Measurements from ENCODE around the gene CX3CR1. TPM values are rescaled to one million over a fixed set of nuclear protein-coding genes. Genes with fewer than 3 reads are reported as not detected.

CX3CR1 gene
- total RNA-seq, 4 donors from 2014 or later, result 0.25 to 0.49 (median 0.35) TPM

DNA sequence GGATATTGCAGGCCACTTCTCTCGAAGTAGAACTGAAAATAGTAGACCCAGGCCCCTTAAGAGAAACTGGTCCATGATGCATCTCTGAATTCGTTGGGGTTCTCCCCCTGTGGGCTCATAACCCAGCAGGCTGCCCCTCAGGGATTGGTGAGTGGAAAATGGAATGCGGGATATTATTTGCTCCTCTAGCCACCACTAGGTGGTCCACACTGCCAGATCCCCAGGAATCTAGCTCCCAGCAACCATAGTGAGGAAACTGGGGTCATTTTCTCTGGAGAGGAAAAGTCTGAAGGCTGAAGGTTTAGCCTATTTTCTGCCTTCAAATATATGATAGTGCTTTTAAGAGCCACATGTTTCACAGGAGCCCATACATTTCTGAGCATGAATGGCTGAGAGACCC is 6.7 kb downstream of the CX3CR1 start:
- intact Hi-C loops (cut with DNase I; ENCODE audit: low total_unique reads) (no loop called here), in situ Hi-C loops (cut with MboI; ENCODE audit: low sequenced_read_pairs in 4 of 4) (loop anchor here in 1 of 4 donors (10.0 kb wide), 1 partner anchor 148 kb away; no protein-coding TSS in a partner anchor)
- Histone ChIP-seq H3K4me1 (peaks cover 6 to 14% of the 10 kb centered on the region in 2 donors), H3K27ac (no peak overlapping the region), H3K36me3 (no peaks in the 10 kb centered on the region), H3K27me3 (no peaks in the 10 kb centered on the region), H3K9me3 (no peaks in the 10 kb centered on the region), H3K4me3 (no peak overlapping the region)
- DNase-seq (no peak), ATAC-seq (no peak)
- TF ChIP-seq POLR2A (IDR thresholded peaks at IDR 0.05), result no peak
- TF ChIP-seq, protein P1, sequence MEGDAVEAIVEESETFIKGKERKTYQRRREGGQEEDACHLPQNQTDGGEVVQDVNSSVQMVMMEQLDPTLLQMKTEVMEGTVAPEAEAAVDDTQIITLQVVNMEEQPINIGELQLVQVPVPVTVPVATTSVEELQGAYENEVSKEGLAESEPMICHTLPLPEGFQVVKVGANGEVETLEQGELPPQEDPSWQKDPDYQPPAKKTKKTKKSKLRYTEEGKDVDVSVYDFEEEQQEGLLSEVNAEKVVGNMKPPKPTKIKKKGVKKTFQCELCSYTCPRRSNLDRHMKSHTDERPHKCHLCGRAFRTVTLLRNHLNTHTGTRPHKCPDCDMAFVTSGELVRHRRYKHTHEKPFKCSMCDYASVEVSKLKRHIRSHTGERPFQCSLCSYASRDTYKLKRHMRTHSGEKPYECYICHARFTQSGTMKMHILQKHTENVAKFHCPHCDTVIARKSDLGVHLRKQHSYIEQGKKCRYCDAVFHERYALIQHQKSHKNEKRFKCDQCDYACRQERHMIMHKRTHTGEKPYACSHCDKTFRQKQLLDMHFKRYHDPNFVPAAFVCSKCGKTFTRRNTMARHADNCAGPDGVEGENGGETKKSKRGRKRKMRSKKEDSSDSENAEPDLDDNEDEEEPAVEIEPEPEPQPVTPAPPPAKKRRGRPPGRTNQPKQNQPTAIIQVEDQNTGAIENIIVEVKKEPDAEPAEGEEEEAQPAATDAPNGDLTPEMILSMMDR (IDR thresholded peaks at IDR 0.05 in 4 of 5, conservative IDR thresholded peaks at IDR 0.05 in 1 of 5), result no peak

GRCh38 chr3:39272191-39272590 is 7.6 kb downstream of the CX3CR1 start:
- H3K9me3 ChIP-seq, result no peaks in the 10 kb centered on the region
- ATAC-seq (peak in 1 of 2 donors; percentile 9), DNase-seq (no peak)
- intact Hi-C loops (cut with DNase I; ENCODE audit: low total_unique reads), result no loop called here
- in situ Hi-C loops (cut with MboI; ENCODE audit: low sequenced_read_pairs in 4 of 4), result loop anchor here in 1 of 4 donors (10.0 kb wide), 1 partner anchor 147 kb away; no protein-coding TSS in a partner anchor
- TF ChIP-seq, protein P1 (IDR thresholded peaks at IDR 0.05 in 4 of 5, conservative IDR thresholded peaks at IDR 0.05 in 1 of 5), result no peak
- no peak for TF ChIP-seq POLR2A (IDR thresholded peaks at IDR 0.05)
- no peaks in the 10 kb centered on the region for H3K36me3 ChIP-seq
- H3K4me3 ChIP-seq, result no peak overlapping the region
- no peak overlapping the region for H3K27ac ChIP-seq
- no peaks in the 10 kb centered on the region for H3K27me3 ChIP-seq
- H3K4me1 ChIP-seq, result peaks cover 6 to 13% of the 10 kb centered on the region in 2 donors

GRCh38 chr3:39271363-39271914 is 8.4 kb downstream of the CX3CR1 start:
- DNase-seq (no peak), ATAC-seq (no peak)
- in situ Hi-C loops (cut with MboI; ENCODE audit: low sequenced_read_pairs in 4 of 4), result loop anchor here in 1 of 4 donors (10.0 kb wide), 1 partner anchor 147 kb away; no protein-coding TSS in a partner anchor
- Histone ChIP-seq H3K9me3 (no peaks in the 10 kb centered on the region), H3K4me3 (no peak overlapping the region), H3K4me1 (peaks cover 6 to 13% of the 10 kb centered on the region in 2 donors), H3K27ac (no peak overlapping the region), H3K36me3 (no peaks in the 10 kb centered on the region), H3K27me3 (no peaks in the 10 kb centered on the region)
- TF ChIP-seq POLR2A (IDR thresholded peaks at IDR 0.05), result no peak
- TF ChIP-seq, protein P1 (IDR thresholded peaks at IDR 0.05 in 4 of 5, conservative IDR thresholded peaks at IDR 0.05 in 1 of 5), result no peak
- intact Hi-C loops (cut with DNase I; ENCODE audit: low total_unique reads), result no loop called here

- DNase-seq (no peak), ATAC-seq (no peak)
- no peak for TF ChIP-seq POLR2A (IDR thresholded peaks at IDR 0.05)
- TF ChIP-seq, protein P1 (IDR thresholded peaks at IDR 0.05 in 4 of 5, conservative IDR thresholded peaks at IDR 0.05 in 1 of 5), result no peak
- Histone ChIP-seq H3K4me3 (no peak overlapping the region), H3K27me3 (no peaks in the 10 kb centered on the region), H3K9me3 (no peaks in the 10 kb centered on the region), H3K36me3 (no peaks in the 10 kb centered on the region), H3K4me1 (peaks cover 0 to 7% of the 10 kb centered on the region in 2 donors), H3K27ac (no peak overlapping the region)
- in situ Hi-C loops (cut with MboI; ENCODE audit: low sequenced_read_pairs in 4 of 4) (loop anchor here in 1 of 4 donors (10.0 kb wide), 1 partner anchor 55 kb away; no protein-coding TSS in a partner anchor), intact Hi-C loops (cut with DNase I; ENCODE audit: low total_unique reads) (no loop called here)
Measured at GRCh38 chr3:39269528-39269927, 10.3 kb downstream of the CX3CR1 start.
